Smooth muscle cell (in vitro differentiated cells): Measurements from ENCODE around the gene GPR62. TPM values are rescaled to one million over a fixed set of nuclear protein-coding genes. Genes with fewer than 3 reads are reported as not detected.

Experiments used
- DNase-seq: peaks from one replicate; lab custom pipeline; 2025; ENCODE audit not compliant: unreplicated experiment; lab: John Stamatoyannopoulos, UW
- H2AFZ ChIP-seq: fragments of 200-600 bp; sonication (generic); 2 replicates; pipeline ENCODE4 v1.6.0; 2016; ENCODE audit warnings: antibody characterized with exemption, low read depth, mild to moderate bottlenecking
- H3F3A ChIP-seq: fragments of 200-600 bp; sonication (generic); 2 replicates; pipeline ENCODE4 v1.6.0; 2017; ENCODE audit warnings: antibody characterized with exemption, low read depth
- H3K27ac ChIP-seq: fragments of 200-600 bp; sonication (generic); 2 replicates; pipeline ENCODE4 v1.5.1; 2016; ENCODE audit warnings: low read depth, mild to moderate bottlenecking
- H3K27me3 ChIP-seq: fragments of 200-600 bp; sonication (generic); 2 replicates; pipeline ENCODE4 v1.6.1; 2016; ENCODE audit warnings: low read depth, mild to moderate bottlenecking
- H3K36me3 ChIP-seq: fragments of 200-600 bp; sonication (generic); 2 replicates; pipeline ENCODE4 v1.5.1; 2016; ENCODE audit warnings: low read depth
- H3K4me1 ChIP-seq: fragments of 200-600 bp; sonication (generic); 2 replicates; pipeline ENCODE4 v1.5.1; 2016; ENCODE audit warnings: low read depth
- H3K4me2 ChIP-seq: fragments of 200-600 bp; sonication (generic); 2 replicates; pipeline ENCODE4 v1.6.0; 2016; ENCODE audit warnings: mild to moderate bottlenecking
- H3K4me3 ChIP-seq: fragments of 200-600 bp; sonication (generic); 2 replicates; pipeline ENCODE4 v1.5.1; 2016; ENCODE audit warnings: mild to moderate bottlenecking
- H3K79me2 ChIP-seq: fragments of 200-600 bp; sonication (generic); 2 replicates; pipeline ENCODE4 v1.6.0; 2016; ENCODE audit warnings: low read depth, mild to moderate bottlenecking
- H3K9ac ChIP-seq: fragments of 200-600 bp; sonication (generic); 2 replicates; pipeline ENCODE4 v1.6.0; 2016; ENCODE audit warnings: low read depth
- H3K9me3 ChIP-seq: fragments of 200-600 bp; sonication (generic); replicated peaks from 2 replicates; pipeline ENCODE4 v1.5.1; 2016; ENCODE audit warnings: low read depth
- H4K20me1 ChIP-seq: fragments of 200-600 bp; sonication (generic); 2 replicates; pipeline ENCODE4 v1.6.0; 2016; ENCODE audit warnings: low read depth
- CTCF ChIP-seq: fragments of 200-600 bp; sonication (generic); IDR thresholded peaks from 2 replicates; pipeline ENCODE4 v1.5.1; 2017; ENCODE audit warnings: borderline replicate concordance, mild to moderate bottlenecking, antibody characterized with exemption; ENCODE audit not compliant: insufficient read depth, poor library complexity, severe bottlenecking
- WGBS: methylation state at CpG from one replicate; pipeline ENCODE4 v1.1.7; 2016; ENCODE audit warnings: low lambda C conversion rate; 5-methylcytosine and 5-hydroxymethylcytosine counted together
- polyA plus RNA-seq: library from polyadenylated mRNA; unstranded; fragments of >200 nt; fragmentation: Nextera tagmentation; extraction: Ambion mirVana; gene quantifications from 2 replicates; pipeline ENCODE4 v1.2.1, GENCODE V29; 2016
- total RNA-seq: library from RNA; depleted of rRNA; stranded (reverse); fragments of >200 nt; gene quantifications from 2 replicates; pipeline ENCODE4 v1.2.3, GENCODE V29; 2014

GPR62 gene
- total and polyA plus RNA-seq, 2 experiments from 2014 or later: 0.09 to 0.18 TPM

GRCh38 chr3:51982838-51983577 lies 27.8 kb downstream of the GPR62 start, which contains the start of gene ACY1:
TSS of gene ACY1 (plus strand) at chr3:51983535. CDS start at chr3:51984065, 530 bp downstream.
- WGBS: under 1% methylated on average over 62 of the region's 68 CpGs
- peak within 1 kb of the TSS; percentile 61 for H3K4me3 ChIP-seq

GRCh38 chr3:51983578-51984268 lies 28.5 kb downstream of the GPR62 start:
- H3K79me2 ChIP-seq: peaks cover 19% of the 10 kb centered on the region
- H3K4me1 ChIP-seq: peaks cover 17% of the 10 kb centered on the region
- peak overlapping the region; percentile 80 for H3K9ac ChIP-seq
- no peaks in the 10 kb centered on the region for H3F3A ChIP-seq
- H3K4me3 ChIP-seq: peak overlapping the region; percentile 61
- TF ChIP-seq CTCF: no peak
- 79% methylated on average over 21 of the region's 22 CpGs for WGBS
- no peaks in the 10 kb centered on the region for H3K27me3 ChIP-seq
- H3K36me3 ChIP-seq: no peaks in the 10 kb centered on the region
- DNase-seq: no peak
- no peaks in the 10 kb centered on the region for H4K20me1 ChIP-seq
- peak overlapping the region; percentile 4 for H2AFZ ChIP-seq
- peak overlapping the region; percentile 96 for H3K27ac ChIP-seq
- H3K4me2 ChIP-seq: peak overlapping the region; percentile 83
- no peaks in the 10 kb centered on the region for H3K9me3 ChIP-seq

More at GRCh38 chr3:51982838-51983577, 27.8 kb downstream of the GPR62 start, which contains the start of gene ACY1:
- H3K36me3 ChIP-seq: no peaks in the 10 kb centered on the region
- TF ChIP-seq CTCF: no peak
- H3K27me3 ChIP-seq: no peaks in the 10 kb centered on the region
- no peaks in the 10 kb centered on the region for H4K20me1 ChIP-seq
- H3K27ac ChIP-seq: peak within 1 kb of the TSS; percentile 96
- peak within 1 kb of the TSS; percentile 4 for H2AFZ ChIP-seq
- peak within 1 kb of the TSS; percentile 83 for H3K4me2 ChIP-seq
- H3K9ac ChIP-seq: peak within 1 kb of the TSS; percentile 80
- H3K4me1 ChIP-seq: peaks cover 17% of the 10 kb centered on the region
- peak; percentile 99 for DNase-seq
- peaks cover 19% of the 10 kb centered on the region for H3K79me2 ChIP-seq
- H3F3A ChIP-seq: no peaks in the 10 kb centered on the region
- H3K9me3 ChIP-seq: no peaks in the 10 kb centered on the region

GRCh38 chr3:51984269-51984647 lies 29.1 kb downstream of the GPR62 start:
- Histone ChIP-seq H3K9me3 (no peaks in the 10 kb centered on the region), H3K4me3 (no peak overlapping the region), H3K79me2 (peaks cover 19% of the 10 kb centered on the region), H3K9ac (no peak overlapping the region), H3K4me1 (peaks cover 17% of the 10 kb centered on the region), H3K27me3 (no peaks in the 10 kb centered on the region), H3K27ac (peak overlapping the region; percentile 96), H2AFZ (no peak overlapping the region), H4K20me1 (no peaks in the 10 kb centered on the region), H3K36me3 (no peaks in the 10 kb centered on the region), H3F3A (no peaks in the 10 kb centered on the region), H3K4me2 (peak overlapping the region; percentile 83)
- DNase-seq: no peak
- TF ChIP-seq CTCF: no peak
